ENCODE measurements around the gene OR5K1. TPM values are rescaled to one million over a fixed set of nuclear protein-coding genes. Genes with fewer than 3 reads are reported as not detected.

Gene OR5K1
- not detected for total RNA-seq

DNA sequence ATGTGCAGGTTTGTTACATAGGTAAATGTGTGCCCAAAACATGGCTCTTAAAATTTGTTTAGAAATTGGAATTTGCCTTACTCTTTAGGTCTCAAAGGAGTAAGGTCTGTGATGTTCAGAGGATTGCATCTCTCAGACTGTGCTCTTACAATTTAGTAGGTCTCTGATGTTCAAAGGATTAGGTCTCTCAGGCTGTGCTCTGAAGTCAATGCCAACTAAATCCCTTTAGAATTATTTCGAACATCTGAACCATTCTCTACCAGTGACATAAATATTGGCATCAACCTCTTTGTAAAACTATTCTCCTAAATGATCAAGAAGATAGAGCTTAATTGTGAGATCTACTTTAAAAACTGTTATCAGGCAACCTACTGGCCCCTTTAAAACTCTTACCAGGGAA lies at the start of gene OR5K1:
TSS of gene OR5K1 (plus strand) at position 301 of the 400 bp plus-strand sequence. CDS start 6,376 bp downstream, outside the sequence.
- ATAC-seq (replicated peaks in 1 of 2): no peak
- Mint-ChIP-seq H3K9me3 (peaks cover 0 to 4% of the 10 kb centered on the region in 2 donors), H3K27ac (no peak within 1 kb of the TSS), H3K4me3 (no peak within 1 kb of the TSS), H3K36me3 (ENCODE audit: insufficient read depth in 2 of 2) (peaks cover 0 to 4% of the 10 kb centered on the region in 2 donors), H3K27me3 (ENCODE audit: low read depth) (peaks cover 38% of the 10 kb centered on the region), H3K4me1 (ENCODE audit: low read depth) (no peaks in the 10 kb centered on the region)
- DNase-seq: no peak

DNA sequence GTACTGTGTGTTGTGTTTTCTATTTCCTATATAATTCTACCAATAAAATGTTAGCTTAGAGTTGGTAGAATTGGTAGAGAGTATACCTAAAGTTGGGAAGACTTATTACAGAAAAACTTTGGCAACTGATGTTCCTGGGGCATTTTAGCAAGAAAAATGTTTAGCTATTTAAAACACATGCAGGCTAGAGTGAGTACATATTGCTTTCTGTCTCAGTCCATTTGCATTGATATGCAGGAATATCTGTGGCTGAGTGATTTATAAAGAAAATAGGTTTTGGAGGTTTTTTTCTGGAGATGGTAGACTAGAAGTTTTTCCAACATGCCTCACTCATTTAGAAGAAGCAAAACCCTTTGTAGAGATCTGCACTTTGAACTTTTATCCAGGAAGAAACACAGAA lies 30.4 kb upstream of the OR5K1 start:
- ATAC-seq (replicated peaks in 1 of 2): no peak
- no peak overlapping the region for H3K4me3 Mint-ChIP-seq

DNA sequence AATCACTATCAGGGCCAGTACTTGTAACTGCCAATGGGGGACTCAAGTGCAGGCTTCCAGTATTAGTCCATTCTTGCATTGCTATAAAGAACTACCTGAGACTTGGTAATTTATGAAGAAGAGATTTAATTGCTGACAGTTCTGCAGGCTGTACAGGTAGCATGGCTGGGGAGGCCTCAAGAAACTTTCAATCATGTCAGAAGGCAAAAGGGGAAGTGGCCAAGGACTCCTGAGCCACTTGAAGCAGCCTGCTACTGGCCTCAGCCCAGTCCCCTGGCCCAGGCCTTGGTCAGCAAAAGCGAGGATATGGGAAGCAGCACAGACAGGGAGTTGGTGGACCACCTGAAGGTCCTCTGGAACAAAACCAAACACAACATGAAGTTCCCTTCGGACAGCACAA lies 29.2 kb upstream of the OR5K1 start:
- no peak for DNase-seq
- peaks cover 9 to 10% of the 10 kb centered on the region in 2 donors for H3K36me3 Mint-ChIP-seq (ENCODE audit: insufficient read depth in 2 of 2)
- no peak overlapping the region for H3K4me3 Mint-ChIP-seq
- H3K9me3 Mint-ChIP-seq: peaks cover 10 to 12% of the 10 kb centered on the region in 2 donors
- no peaks in the 10 kb centered on the region for H3K27me3 Mint-ChIP-seq (ENCODE audit: low read depth)
- H3K4me1 Mint-ChIP-seq (ENCODE audit: low read depth): no peaks in the 10 kb centered on the region
- no peak for ATAC-seq (replicated peaks in 1 of 2)
- no peak overlapping the region for H3K27ac Mint-ChIP-seq

More for the DNA sequence above, 30.4 kb upstream of the OR5K1 start:
- no peak for DNase-seq
- Mint-ChIP-seq H3K27me3 (ENCODE audit: low read depth) (no peaks in the 10 kb centered on the region), H3K4me1 (ENCODE audit: low read depth) (no peaks in the 10 kb centered on the region), H3K9me3 (peaks cover 10 to 12% of the 10 kb centered on the region in 2 donors), H3K27ac (no peak overlapping the region), H3K36me3 (ENCODE audit: insufficient read depth in 2 of 2) (peaks cover 10% of the 10 kb centered on the region in 2 donors)

DNA sequence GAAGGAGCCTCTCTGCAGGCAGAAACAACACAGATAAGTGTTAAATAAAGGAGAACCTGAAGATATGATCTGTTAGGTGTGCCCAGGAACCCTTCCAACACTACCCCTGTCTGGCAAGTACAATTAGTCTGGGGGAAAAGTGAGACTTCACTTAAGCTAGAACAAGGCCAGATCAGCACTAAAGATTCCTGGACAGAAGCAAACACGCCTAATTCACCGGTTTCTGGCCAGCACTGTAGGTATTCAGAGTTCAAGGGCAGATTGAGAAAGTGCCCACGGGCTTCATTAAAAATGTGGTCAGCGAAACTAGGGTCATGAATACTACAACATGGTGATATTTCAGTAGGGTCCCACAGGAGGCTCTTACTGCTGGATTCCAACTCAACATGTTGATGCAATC lies 28.6 kb upstream of the OR5K1 start:
- no peak overlapping the region for H3K4me3 Mint-ChIP-seq
- no peaks in the 10 kb centered on the region for H3K27me3 Mint-ChIP-seq (ENCODE audit: low read depth)
- ATAC-seq (replicated peaks in 1 of 2) (no peak), DNase-seq (no peak)
- H3K36me3 Mint-ChIP-seq (ENCODE audit: insufficient read depth in 2 of 2): peaks cover 5 to 6% of the 10 kb centered on the region in 2 donors
- H3K27ac Mint-ChIP-seq: no peak overlapping the region
- H3K9me3 Mint-ChIP-seq: peaks cover 4 to 8% of the 10 kb centered on the region in 2 donors
- H3K4me1 Mint-ChIP-seq (ENCODE audit: low read depth): no peaks in the 10 kb centered on the region

DNA sequence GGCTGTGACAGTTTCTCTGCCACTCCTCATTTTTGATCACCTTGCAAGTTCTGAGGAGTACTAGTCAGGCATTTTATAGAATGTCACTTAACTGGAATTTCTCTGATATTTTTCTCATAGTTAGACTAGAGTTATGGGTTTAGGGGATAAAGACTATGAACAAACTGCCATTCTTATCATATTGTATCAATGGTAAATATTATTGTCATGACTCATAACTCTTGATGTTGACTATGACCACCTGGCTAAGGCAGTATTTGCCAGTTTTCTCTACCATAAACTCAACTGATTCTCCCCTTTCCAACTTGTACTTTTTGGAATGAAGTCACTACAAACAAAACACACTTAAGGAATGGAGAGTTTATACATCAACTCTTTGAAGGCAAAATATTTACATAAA lies 22.7 kb upstream of the OR5K1 start:
- H3K27me3 Mint-ChIP-seq (ENCODE audit: low read depth): peaks cover 14% of the 10 kb centered on the region
- no peak for ATAC-seq (replicated peaks in 1 of 2)
- DNase-seq: no peak
- no peaks in the 10 kb centered on the region for H3K36me3 Mint-ChIP-seq (ENCODE audit: insufficient read depth in 2 of 2)
- no peak overlapping the region for H3K27ac Mint-ChIP-seq
- H3K4me1 Mint-ChIP-seq (ENCODE audit: low read depth): no peaks in the 10 kb centered on the region
- H3K9me3 Mint-ChIP-seq: no peaks in the 10 kb centered on the region
- H3K4me3 Mint-ChIP-seq: no peak overlapping the region

DNA sequence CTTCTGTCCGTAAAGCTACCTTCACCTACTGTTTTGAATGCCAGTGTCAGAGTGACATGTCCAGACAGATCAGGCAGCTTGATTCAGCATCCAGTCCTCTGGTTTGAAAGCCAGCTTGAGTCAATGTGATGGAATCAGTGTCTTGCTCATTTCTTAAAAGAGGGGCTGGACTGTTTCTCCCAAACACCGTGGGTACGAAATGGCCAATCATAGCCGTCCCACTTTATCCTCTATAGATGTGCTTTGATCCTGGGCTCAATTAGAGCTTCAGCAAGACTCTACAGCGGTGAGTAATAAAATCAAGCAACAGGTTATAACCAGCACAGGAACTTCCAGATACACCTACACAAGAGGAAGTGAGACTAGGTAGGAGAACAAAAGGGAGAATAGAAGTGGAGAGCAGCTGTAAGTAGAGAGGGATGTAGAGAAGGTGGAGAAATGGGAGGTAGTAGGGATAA lies 17.0 kb upstream of the OR5K1 start:
- ATAC-seq (replicated peaks in 1 of 2) (no peak), DNase-seq (no peak)
- Mint-ChIP-seq H3K27ac (no peak overlapping the region), H3K27me3 (ENCODE audit: low read depth) (peaks cover 20% of the 10 kb centered on the region), H3K4me3 (no peak overlapping the region), H3K4me1 (ENCODE audit: low read depth) (peaks cover 14% of the 10 kb centered on the region), H3K36me3 (ENCODE audit: insufficient read depth in 2 of 2) (no peaks in the 10 kb centered on the region), H3K9me3 (no peaks in the 10 kb centered on the region)

DNA sequence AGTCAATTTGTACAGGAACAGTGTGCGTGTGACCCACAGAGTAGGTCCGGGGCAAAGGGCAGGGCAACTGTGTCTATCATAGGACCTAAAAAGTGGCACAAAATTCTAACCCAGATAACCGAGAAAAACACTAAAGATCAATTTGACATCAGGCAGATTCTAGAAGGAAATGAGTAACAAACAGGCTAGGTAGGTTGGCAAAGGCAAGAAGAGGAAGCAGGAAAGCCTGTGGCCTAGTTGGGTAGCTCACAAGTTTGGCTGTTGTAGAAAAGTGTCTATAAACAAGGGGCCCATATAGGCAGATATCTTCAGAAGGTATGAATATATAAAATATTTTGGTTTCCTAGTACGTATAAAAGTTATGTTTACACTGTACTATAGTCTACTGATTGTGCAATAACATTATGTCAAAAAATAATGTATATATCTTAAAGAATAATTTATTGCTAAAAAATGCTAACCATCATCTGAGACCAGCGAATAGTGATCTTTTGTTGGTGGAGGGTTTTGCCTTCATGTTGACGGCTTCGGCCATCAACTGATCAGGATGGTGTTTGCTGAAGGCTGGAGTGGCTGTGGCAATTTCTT lies 13.3 kb upstream of the OR5K1 start:
- no peak overlapping the region for H3K27ac Mint-ChIP-seq
- peaks cover 15% of the 10 kb centered on the region for H3K27me3 Mint-ChIP-seq (ENCODE audit: low read depth)
- H3K4me3 Mint-ChIP-seq: no peak overlapping the region
- no peaks in the 10 kb centered on the region for H3K9me3 Mint-ChIP-seq
- DNase-seq (no peak), ATAC-seq (replicated peaks in 1 of 2) (no peak)
- H3K4me1 Mint-ChIP-seq (ENCODE audit: low read depth): peaks cover 14% of the 10 kb centered on the region
- no peaks in the 10 kb centered on the region for H3K36me3 Mint-ChIP-seq (ENCODE audit: insufficient read depth in 2 of 2)

DNA sequence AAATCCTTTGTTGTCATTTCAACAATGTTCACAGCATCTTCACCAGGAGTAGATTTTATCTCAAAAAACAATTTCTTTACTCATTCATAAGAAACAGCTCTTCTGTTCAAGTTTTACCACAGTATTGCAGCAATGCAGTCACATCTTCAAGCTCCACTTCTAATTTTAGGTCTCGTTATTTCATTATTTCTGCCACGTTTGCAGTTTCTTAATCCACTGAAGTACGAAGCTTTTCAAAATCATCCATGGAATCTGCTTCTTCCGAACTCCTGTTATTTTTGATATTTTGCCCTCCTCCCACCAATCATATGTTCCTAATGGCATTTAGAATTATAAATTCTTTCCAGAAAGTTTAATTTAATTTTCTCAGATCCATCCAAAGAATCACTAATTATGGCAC lies 12.6 kb upstream of the OR5K1 start:
- no peak overlapping the region for H3K4me3 Mint-ChIP-seq
- no peaks in the 10 kb centered on the region for H3K9me3 Mint-ChIP-seq
- H3K27ac Mint-ChIP-seq: no peak overlapping the region
- H3K36me3 Mint-ChIP-seq (ENCODE audit: insufficient read depth in 2 of 2): no peaks in the 10 kb centered on the region
- ATAC-seq (replicated peaks in 1 of 2) (no peak), DNase-seq (no peak)
- peaks cover 13% of the 10 kb centered on the region for H3K27me3 Mint-ChIP-seq (ENCODE audit: low read depth)
- peaks cover 14% of the 10 kb centered on the region for H3K4me1 Mint-ChIP-seq (ENCODE audit: low read depth)

DNA sequence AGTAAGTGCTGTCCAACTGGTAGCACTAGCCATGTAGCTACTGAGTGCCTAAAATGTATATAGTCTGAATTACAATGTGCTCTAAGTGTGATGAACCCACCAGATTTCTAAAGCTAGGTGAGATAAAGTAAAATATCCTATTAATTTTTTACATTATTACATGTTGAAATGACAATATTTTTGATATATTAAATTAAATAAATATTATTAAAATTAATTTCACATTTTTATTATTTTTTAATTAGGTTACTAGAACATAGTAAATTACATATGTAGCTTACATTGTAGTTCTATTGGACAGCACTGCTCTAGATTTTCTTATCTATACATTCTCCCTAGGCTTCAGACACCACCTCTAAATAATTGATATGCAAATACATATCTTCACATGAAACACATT lies 9.2 kb upstream of the OR5K1 start:
- H3K9me3 Mint-ChIP-seq: no peaks in the 10 kb centered on the region
- H3K27me3 Mint-ChIP-seq (ENCODE audit: low read depth): peaks cover 8% of the 10 kb centered on the region
- DNase-seq: no peak
- H3K4me1 Mint-ChIP-seq (ENCODE audit: low read depth): peaks cover 5% of the 10 kb centered on the region
- H3K36me3 Mint-ChIP-seq (ENCODE audit: insufficient read depth in 2 of 2): peaks cover 0 to 2% of the 10 kb centered on the region in 2 donors
- H3K4me3 Mint-ChIP-seq: no peak overlapping the region
- no peak overlapping the region for H3K27ac Mint-ChIP-seq
- no peak for ATAC-seq (replicated peaks in 1 of 2)

DNA sequence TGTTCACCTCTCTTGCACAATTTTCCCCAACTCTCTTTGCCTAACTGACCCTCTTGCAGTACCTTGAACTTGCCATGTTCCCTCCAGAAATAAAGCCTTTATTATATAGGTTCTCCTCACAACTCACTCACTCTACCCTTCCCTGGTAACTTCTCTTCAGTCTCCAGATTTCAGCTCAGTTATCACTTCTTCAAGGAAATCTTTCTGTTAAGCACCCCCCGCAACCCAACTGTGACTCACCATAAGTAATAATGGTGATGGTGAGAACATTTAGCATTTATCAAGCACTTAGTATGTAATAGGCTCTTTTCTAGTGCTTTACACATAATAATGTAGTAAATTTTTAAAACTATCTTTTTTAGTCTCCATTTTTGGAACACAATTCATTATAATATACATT lies 8.1 kb upstream of the OR5K1 start:
- no peaks in the 10 kb centered on the region for H3K9me3 Mint-ChIP-seq
- no peak overlapping the region for H3K27ac Mint-ChIP-seq
- ATAC-seq (replicated peaks in 1 of 2): no peak
- no peaks in the 10 kb centered on the region for H3K4me1 Mint-ChIP-seq (ENCODE audit: low read depth)
- no peak for DNase-seq
- H3K36me3 Mint-ChIP-seq (ENCODE audit: insufficient read depth in 2 of 2): peaks cover 0 to 4% of the 10 kb centered on the region in 2 donors
- H3K4me3 Mint-ChIP-seq: no peak overlapping the region
- peaks cover 19% of the 10 kb centered on the region for H3K27me3 Mint-ChIP-seq (ENCODE audit: low read depth)

DNA sequence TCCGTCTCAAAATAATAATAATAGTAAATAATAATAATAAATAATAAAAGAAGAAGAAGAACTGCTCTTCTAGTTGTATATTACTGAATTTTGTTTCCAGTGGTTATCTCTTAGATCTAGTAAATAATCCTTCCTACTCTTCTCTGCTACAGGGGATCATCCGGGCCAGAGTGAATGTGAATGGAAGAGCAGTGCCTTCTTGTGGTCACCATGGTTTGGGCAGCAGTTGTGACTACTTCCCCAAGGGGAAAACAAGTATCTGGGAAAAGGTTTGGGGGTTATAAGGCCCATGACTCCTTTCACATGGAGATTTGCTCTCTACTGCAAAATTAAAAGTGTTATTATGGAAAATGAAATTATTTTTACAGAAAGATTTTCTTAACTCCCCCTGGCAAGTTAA lies 5.5 kb upstream of the OR5K1 start:
- ATAC-seq (replicated peaks in 1 of 2): no peak
- H3K27me3 Mint-ChIP-seq (ENCODE audit: low read depth): peaks cover 39% of the 10 kb centered on the region
- H3K36me3 Mint-ChIP-seq (ENCODE audit: insufficient read depth in 2 of 2): peaks cover 0 to 4% of the 10 kb centered on the region in 2 donors
- no peak for DNase-seq
- no peak overlapping the region for H3K4me3 Mint-ChIP-seq
- H3K4me1 Mint-ChIP-seq (ENCODE audit: low read depth): no peaks in the 10 kb centered on the region
- peaks cover 0 to 4% of the 10 kb centered on the region in 2 donors for H3K9me3 Mint-ChIP-seq
- H3K27ac Mint-ChIP-seq: no peak overlapping the region

DNA sequence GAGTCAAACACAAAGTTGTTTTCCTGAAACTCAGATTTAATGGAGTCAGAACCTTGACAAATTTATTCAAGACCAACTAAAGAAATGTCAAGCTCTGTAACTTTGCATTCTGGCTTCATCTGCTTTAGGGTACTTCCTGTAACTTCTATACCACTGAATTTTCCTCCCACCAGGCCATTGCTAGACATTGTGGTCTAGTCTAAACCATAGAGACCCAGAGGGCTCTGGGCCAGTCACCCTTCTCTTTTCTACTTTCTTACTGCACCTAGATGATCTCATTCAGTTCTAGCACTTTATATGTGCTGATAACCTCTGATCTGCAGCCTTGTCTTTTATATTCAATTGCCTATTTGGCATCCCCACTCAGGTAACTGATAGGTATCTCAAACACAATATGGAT lies 2.8 kb upstream of the OR5K1 start:
- no peak overlapping the region for H3K27ac Mint-ChIP-seq
- DNase-seq (no peak), ATAC-seq (replicated peaks in 1 of 2) (peak; percentile 24 to 52)
- H3K4me1 Mint-ChIP-seq (ENCODE audit: low read depth): no peaks in the 10 kb centered on the region
- H3K4me3 Mint-ChIP-seq: no peak overlapping the region
- peaks cover 0 to 4% of the 10 kb centered on the region in 2 donors for H3K36me3 Mint-ChIP-seq (ENCODE audit: insufficient read depth in 2 of 2)
- H3K27me3 Mint-ChIP-seq (ENCODE audit: low read depth): peaks cover 38% of the 10 kb centered on the region
- peaks cover 0 to 4% of the 10 kb centered on the region in 2 donors for H3K9me3 Mint-ChIP-seq

DNA sequence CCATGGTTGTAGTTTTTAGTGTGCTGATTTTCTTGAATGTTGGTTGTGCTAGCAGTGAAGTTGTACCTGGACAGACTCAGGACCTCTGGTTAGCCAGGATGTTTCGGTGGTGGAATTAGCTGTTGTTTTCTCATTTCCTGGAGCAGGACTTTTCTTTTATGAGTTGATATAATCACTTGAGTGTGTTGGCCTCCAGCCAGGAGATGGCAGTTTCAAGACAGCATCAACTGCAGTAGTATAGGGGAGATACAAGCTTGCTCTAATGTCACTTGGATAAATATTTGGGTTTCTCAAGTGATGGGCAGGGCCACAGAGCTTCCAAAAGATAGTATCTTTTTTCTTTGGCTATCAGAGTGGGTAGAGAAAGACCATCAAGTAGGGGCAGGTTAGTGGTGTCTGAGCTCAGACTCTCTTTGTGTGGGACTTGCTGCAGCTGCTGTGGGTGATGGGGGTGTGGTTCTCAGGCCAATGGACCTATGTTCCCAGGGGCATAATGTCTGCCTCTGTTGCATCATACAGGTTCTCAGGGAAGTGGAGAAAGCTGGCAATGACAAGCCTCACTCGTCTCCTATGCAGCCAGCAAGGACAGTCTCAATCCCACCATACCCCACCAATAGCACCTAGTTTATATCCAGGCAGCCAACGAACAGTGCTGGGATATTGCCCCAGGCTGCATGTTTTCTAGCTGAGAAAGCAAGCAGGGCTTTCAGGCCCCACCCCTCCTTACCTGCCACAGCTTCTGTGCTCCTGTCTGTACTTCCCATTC lies 19.9 kb downstream of the OR5K1 start:
- DNase-seq (no peak), ATAC-seq (replicated peaks in 1 of 2) (no peak)
- Mint-ChIP-seq H3K9me3 (peaks cover 18 to 23% of the 10 kb centered on the region in 2 donors), H3K4me3 (no peak overlapping the region), H3K27ac (no peak overlapping the region), H3K4me1 (ENCODE audit: low read depth) (no peaks in the 10 kb centered on the region), H3K36me3 (ENCODE audit: insufficient read depth in 2 of 2) (peaks cover 15 to 17% of the 10 kb centered on the region in 2 donors), H3K27me3 (ENCODE audit: low read depth) (peaks cover 26% of the 10 kb centered on the region)
